ENCODE data around the gene TMTC1.
"Not testable (repeated sequence)": the region's sequence is repeated elsewhere in the genome, so short reads cannot be mapped to it uniquely, and the experiment has no call there.

TMTC1 gene

GRCh38 chr12:29783773-29784666, at the start of gene TMTC1:
Gene TMTC1 (minus strand): TSS chr12:29783942. CDS start chr12:29783751, 191 bp downstream.
- DNase-seq (ENCODE audit: low spot score) = no peak

- DNase-seq (ENCODE audit: low spot score) = no peak
Observed at GRCh38 chr12:29831173-29831572, 47.4 kb upstream of the TMTC1 start.

GRCh38 chr12:29830391-29830790, 46.6 kb upstream of the TMTC1 start:
- no peak for DNase-seq (ENCODE audit: low spot score)

- no peak for DNase-seq (ENCODE audit: low spot score)
Observed at GRCh38 chr12:29818916-29819623, 35.3 kb upstream of the TMTC1 start.

- DNase-seq (ENCODE audit: low spot score) = no peak
Observed at GRCh38 chr12:29816874-29817725, 33.4 kb upstream of the TMTC1 start.

- not testable (repeated sequence) for DNase-seq (ENCODE audit: low spot score)
Observed at GRCh38 chr12:29809616-29810361, 26.0 kb upstream of the TMTC1 start.

GRCh38 chr12:29807129-29807528, 23.4 kb upstream of the TMTC1 start:
- peak; percentile 23 for DNase-seq (ENCODE audit: low spot score)

GRCh38 chr12:29804019-29804418, 20.3 kb upstream of the TMTC1 start:
- DNase-seq (ENCODE audit: low spot score) = no peak

GRCh38 chr12:29799591-29799990, 15.8 kb upstream of the TMTC1 start:
- DNase-seq (ENCODE audit: low spot score) = no peak

- DNase-seq (ENCODE audit: low spot score) = no peak
Observed at GRCh38 chr12:29797565-29798355, 14.0 kb upstream of the TMTC1 start.

GRCh38 chr12:29796823-29797263, 13.1 kb upstream of the TMTC1 start:
- DNase-seq (ENCODE audit: low spot score) = peak; percentile 82

GRCh38 chr12:29795715-29796114, 12.0 kb upstream of the TMTC1 start:
- DNase-seq (ENCODE audit: low spot score) = no peak

GRCh38 chr12:29794862-29795261, 11.1 kb upstream of the TMTC1 start:
- no peak for DNase-seq (ENCODE audit: low spot score)

GRCh38 chr12:29792853-29793252, 9.1 kb upstream of the TMTC1 start:
- no peak for DNase-seq (ENCODE audit: low spot score)

- DNase-seq (ENCODE audit: low spot score) = no peak
Observed at GRCh38 chr12:29792132-29792531, 8.4 kb upstream of the TMTC1 start.

- no peak for DNase-seq (ENCODE audit: low spot score)
Observed at GRCh38 chr12:29782871-29783772, 620 bp downstream of the TMTC1 start.

- no peak for DNase-seq (ENCODE audit: low spot score)
Observed at GRCh38 chr12:29782285-29782870, 1.4 kb downstream of the TMTC1 start.

- DNase-seq (ENCODE audit: low spot score) = no peak
Observed at GRCh38 chr12:29781705-29782266, 2.0 kb downstream of the TMTC1 start.

GRCh38 chr12:29781188-29781587, 2.6 kb downstream of the TMTC1 start:
- no peak for DNase-seq (ENCODE audit: low spot score)

Measured in RKO (cell line).